Esophagus mucosa (tissue), 1 donor: ENCODE data around the gene TNFRSF8. TPM values are rescaled to one million over a fixed set of nuclear protein-coding genes. Genes with fewer than 3 reads are reported as not detected.
"Not testable (repeated sequence)": the region's sequence is repeated elsewhere in the genome, so short reads cannot be mapped to it uniquely, and the experiment has no call there.

Source experiments
- ATAC-seq: fragments of 200-7000 bp; cut with Tn5 transposase; one replicate; pipeline ENCODE4 v1.9.1; 2020
- total RNA-seq: library from RNA; stranded (reverse); gene quantifications from one replicate; pipeline ENCODE4 v1.2.4, GENCODE V29; 2023
- donor health status: DM: yes; HTN: yes; CAD: no.

TNFRSF8 gene
- total RNA-seq, 1 donor from 2014 or later: 0.12 TPM

DNA sequence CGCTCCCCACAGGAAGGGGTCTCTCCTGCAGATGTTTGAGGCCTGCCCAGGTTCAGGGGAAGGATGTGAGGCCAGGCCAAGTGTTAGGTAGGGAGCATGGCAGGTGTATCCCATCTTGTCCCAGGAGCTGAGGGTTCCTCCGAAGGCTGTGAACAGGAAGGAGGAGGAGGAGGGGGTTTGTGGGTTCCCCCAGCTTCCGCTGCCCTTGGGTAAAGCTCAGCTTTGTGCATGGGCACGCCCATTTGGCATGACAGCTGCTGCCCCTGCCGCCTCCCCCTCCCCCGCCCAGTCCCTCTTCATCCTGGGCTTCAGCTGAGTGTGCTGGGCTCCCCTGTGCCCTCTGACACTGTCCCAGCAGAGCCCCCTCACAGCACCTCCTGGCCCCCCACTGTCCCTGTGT, 25.5 kb downstream of the TNFRSF8 start:
- peak; percentile 19 for ATAC-seq

DNA sequence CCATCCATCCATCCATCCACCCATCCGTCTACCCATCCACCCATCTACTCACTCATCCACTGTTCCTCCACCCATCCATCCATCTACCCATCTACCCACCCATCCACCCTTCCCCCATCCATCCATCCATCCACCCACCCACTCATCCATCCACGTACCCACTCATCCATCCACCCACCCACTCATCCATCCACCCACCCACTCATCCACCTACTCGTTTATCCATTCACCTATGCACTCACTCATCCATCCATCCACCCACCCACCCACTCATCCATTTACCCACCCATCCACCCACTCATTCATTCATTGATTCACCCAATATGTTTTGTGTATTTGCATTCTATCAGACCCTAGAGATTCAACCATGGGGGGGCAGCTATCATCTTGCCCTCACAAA, 27.2 kb downstream of the TNFRSF8 start:
- no peak for ATAC-seq

DNA sequence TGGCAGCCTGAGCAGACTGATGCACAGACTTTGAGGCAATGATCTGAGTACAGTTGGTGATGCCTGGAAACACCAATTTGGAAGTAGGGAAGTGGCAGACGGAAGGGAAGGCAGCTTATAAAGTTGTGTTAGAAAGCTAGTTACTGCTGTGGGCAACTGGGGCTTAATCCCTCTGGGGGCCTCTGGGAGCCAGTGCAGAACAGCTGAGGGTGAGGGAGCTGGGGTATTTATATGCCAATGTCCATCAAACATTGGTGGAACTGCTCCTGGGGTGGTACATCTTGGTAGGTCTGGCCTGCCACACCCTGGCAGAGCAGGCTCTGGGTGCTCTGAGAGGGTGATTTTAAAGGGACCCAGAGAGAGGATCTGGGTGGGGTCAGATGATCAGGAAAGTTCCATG, 28.1 kb downstream of the TNFRSF8 start:
- no peak for ATAC-seq

DNA sequence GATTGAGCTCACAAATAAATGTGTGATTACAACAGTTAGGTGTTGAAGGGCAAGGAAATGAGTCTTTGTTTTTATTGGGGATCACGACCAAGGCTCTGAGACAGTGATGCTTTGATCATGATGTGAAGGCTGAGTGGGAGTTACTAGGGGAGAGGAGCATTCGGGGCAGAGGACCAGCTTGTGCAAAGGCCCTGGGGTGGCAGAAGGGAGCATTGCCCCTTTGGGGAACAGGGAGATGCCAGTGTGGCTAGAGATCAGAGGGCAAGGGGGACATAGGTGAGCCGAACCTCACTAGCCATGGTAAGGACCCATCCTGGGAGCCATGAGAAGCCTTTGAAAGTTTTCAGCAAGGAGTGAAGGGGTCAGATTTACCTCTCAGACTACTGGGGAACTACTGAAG, 31.1 kb downstream of the TNFRSF8 start:
- no peak for ATAC-seq

DNA sequence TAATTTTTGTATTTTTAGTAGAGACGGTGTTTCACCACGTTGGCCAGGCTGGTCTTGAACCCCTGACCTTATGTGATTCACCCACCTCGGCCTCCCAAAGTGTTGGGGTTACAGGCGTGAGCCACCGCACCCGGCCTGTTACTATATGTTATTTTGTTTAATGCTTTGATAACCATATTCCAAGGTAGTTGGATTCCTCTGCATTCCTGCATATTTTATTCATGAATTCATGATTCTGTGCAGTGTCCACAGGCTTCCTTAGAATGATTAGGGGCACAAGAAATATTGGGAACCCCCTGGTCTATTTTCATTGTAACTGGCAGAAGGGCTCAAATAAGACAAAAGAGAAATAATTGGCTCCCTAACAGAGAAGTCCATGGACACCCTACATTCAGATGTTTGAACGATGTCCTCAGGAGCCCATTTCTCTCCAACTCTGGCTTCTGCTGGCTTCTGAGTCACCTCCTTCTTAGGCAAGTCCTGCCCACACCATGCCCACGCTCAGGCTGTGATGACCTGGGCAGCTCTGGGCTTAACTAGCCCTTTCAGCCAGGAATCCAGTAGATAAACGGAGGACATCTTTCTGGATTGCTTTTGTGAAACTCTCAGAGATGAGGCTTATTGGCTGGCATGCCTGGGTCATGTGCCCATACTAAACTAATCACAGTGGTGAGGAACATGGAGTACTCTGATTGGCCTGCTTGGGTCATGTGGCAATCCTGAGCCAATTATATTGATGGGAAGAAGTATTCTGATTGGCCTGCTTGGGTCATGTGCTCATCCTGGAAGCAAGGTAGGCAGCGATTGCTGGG, 32.6 kb downstream of the TNFRSF8 start:
- no peak for ATAC-seq

DNA sequence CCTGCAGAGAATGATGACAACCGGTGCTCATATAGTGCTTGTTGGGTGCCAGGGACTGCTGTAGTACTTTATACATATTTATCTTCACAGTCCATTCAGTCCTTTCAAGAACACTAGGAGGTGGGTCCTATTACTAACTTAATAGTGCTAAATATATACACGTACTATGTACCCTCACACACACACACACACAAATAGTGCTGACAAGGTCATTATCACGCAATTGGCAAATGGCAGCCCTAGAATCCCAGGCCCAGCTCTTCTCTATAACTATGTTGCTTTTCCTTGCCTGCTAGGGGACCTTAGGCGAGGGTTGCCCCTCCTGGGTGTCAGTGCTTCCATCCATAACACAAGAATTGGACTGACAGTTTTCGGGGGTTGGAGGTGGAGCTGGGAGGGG, 33.5 kb downstream of the TNFRSF8 start:
- no peak for ATAC-seq

DNA sequence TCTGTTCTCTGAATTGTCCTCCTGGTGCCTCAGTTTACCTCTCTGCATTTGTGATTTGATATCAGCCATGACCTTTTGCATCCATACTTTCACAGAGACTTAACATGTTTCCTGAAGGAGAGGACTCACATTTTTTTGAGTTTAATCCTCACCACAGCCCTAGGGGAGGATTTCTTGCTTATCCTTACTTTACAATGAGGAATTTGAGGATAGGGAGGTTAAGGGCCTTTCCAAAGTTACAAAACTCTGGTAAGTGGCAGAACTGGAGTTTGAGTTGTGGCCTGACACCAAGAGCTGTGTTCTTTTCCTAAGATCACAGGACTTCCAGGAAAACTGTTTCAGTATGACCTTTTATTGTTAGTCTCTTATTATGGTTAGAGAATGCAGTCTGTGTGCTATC, 34.2 kb downstream of the TNFRSF8 start:
- ATAC-seq: no peak

DNA sequence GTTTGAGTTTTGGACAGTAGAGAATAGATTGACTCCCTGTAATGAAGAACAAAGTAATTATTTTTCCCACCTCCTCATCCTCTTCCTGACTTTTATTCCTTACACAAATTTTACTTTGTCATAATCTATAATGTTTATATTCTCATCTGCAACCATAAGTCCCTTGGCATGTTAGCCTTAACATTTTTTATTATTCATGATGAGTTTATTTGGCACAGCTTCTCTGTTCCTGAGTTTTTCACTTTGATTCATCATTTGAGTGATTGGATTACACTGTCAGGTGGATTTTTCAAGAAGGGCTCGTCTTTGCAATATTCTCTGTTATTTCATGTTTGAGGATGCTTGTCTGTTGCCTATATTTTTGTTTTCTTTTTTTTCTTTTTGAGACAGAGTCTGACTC, 35.7 kb downstream of the TNFRSF8 start:
- ATAC-seq: no peak

DNA sequence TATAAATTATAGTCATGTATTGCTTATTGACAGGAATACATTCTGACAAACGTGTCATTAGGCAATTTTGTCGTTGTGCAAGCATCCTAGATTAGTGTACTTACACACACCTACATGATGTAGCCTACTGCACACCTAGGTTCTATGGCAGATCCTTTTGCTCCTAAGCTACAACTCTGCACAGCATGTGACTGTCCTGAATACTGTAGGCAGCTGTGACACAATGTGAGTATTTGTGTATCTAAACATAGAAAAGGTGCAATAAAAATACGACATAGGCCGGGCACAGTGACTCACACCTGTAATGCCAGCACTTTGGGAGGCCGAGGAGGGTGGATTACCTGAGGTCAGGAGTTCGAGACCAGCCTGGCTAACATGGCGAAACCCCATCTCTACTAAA, 36.5 kb downstream of the TNFRSF8 start:
- no peak for ATAC-seq

DNA sequence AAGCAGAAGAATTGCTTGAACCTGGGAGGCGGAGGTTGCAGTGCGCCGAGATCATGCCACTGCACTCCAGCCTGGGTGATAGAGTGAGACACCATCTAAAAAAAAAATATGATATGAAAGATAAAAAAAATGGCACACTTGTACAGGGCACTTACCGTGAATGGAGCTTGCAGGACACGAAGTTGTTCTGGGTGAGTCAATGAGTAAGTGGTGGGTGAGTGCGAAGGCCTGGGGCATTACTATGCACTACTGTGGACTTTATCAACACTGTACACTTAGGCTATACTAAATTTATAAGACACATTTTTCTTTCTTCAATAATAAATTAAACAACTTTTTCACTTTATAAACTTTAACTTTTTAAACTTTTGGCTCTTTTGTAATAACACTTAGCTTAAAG, 37.0 kb downstream of the TNFRSF8 start:
- no peak for ATAC-seq

DNA sequence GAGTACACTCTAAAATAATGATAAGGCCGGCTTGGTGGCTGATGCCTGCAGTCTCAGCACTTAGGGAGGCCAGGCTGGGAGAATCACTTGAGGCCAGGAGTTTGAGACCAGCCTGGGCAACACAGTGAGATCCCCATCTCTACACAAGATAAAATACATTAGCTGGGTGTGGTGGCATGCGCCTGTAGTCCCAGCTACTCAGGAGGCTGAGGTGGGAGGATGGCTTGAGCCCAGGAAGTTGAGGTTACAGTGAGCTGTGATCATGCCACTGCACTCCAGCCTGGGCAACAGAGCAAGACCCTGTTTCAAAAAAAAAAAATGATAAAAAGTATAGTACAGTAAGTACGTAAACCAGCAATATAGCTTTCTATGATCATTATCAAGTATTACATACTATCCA, 38.0 kb downstream of the TNFRSF8 start:
- not testable (repeated sequence) for ATAC-seq

DNA sequence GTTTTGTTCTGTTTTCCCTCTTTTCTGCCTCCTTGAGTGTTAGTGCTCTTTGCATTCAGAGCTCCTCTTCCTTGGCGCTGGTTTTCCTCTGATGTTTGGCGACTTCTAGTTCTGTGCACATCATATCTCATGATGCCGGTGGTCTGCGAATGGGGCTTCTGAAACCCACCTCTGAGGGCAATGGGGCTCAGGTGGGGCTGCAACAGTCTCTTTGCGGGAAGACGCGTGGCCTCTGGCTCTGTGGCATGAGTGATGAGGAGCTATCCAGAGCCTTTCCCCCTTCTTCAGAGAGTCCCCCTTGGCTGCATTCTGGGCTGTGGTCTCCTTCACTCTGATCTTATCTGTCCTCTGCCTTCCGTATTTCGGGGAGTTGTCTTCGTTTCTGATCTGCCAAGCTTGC, 39.0 kb downstream of the TNFRSF8 start:
- ATAC-seq: no peak

DNA sequence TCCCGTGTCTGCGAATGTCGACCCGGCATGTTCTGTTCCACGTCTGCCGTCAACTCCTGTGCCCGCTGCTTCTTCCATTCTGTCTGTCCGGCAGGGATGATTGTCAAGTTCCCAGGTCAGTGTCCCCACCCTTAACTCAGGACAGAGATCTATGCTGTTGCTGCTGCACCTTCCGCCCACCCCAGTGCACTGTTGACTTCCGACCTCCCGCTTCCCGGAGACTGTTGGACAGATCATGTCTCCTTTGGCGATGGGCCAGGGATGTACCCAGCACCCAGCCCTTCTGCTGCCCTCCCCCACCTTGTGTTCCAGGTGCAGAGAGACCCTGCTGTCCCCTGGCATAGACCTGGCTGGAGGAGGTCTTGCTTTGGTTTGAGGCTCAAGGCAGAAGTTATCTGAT, 41.3 kb downstream of the TNFRSF8 start:
- ATAC-seq: no peak

DNA sequence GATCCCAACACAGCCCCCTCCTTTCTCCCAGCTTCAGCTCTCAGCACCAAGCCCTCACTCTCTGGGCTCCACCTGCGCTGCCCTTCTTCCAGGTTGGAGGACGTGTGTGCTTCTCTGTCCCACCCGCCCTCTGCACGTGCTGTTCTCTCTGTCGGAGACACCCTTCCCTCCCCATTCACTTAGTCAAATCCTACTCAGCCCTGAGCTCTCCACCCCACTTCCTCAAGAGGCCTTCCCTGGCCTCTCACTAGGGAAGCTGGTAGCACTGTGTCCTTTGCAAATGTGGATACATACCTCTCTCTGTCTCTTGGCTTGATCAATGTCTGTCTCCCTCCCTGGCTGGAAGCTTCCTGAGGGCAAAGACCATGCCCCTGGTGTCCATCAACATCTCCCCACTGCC, 43.0 kb downstream of the TNFRSF8 start:
- ATAC-seq: no peak

DNA sequence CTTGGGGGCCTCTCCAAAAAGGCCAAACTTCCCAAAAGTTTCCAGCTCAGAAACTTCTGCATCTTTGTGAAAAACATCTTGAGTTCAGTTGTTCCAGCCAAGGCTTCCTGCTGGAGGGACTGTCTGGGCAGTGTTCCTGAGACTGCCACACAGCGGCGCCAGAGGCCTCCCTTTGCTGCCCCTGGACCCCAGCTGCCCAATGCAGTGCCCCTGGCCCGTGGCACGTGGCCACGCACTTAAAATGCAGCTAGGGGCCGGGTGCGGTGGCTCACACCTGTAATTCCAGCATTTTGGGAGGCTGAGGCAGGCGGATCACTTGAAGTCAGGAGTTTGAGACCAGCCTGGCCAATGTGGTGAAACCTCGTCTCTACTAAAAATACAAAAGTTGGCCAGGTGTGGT, 43.8 kb downstream of the TNFRSF8 start:
- not testable (repeated sequence) for ATAC-seq

DNA sequence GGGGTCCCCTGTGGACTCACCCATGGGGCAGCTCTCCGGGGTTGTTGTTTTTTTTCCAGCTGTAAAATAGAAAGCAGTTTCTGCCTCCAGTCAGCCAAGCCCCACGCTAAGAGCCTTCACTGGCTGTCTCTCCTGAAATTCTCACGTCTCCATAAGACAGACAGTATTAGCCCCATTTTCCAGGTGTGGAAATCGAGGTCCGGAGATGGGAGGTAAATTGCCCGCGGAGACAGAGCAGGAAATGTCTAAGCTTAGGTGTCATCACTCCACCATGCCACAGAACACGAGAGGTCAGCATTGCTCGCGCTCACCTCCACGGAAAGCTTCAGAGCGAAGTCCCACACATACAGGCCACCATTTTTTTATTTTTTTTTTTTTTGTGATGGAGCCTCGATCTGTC, 44.6 kb downstream of the TNFRSF8 start:
- ATAC-seq: no peak

DNA sequence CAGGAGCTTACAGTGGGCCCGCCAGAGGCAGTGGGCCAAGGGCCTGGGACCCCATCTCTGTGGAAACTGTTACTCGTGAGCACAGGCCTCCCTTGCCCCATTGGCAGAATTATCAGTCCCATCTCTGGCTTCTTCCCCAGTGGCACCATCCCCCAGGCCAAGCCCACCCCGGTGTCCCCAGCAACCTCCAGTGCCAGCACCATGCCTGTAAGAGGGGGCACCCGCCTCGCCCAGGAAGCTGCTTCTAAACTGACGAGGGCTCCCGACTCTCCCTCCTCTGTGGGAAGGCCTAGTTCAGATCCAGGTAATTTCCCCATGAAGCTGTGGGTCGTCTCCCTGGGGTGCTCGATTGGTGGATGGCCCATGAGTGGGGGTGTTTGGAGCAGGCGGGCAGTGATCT, 46.8 kb downstream of the TNFRSF8 start:
- ATAC-seq: no peak

DNA sequence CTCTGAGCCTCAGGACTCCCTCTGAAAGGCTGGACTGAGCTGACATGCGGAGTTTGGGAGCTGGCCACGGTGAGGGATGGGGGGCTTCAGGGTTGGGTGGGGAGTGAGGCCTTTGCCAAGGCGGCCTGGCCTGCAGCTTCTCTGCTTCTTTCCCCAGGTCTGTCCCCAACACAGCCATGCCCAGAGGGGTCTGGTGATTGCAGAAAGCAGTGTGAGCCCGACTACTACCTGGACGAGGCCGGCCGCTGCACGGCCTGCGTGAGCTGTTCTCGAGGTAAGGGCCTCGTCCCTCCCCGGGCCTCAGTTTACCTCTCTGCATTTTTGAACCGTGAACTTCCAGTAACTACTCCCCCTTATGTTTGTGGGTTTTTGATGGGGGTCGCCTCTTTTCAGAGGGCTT, 48.6 kb downstream of the TNFRSF8 start:
- ATAC-seq: no peak

DNA sequence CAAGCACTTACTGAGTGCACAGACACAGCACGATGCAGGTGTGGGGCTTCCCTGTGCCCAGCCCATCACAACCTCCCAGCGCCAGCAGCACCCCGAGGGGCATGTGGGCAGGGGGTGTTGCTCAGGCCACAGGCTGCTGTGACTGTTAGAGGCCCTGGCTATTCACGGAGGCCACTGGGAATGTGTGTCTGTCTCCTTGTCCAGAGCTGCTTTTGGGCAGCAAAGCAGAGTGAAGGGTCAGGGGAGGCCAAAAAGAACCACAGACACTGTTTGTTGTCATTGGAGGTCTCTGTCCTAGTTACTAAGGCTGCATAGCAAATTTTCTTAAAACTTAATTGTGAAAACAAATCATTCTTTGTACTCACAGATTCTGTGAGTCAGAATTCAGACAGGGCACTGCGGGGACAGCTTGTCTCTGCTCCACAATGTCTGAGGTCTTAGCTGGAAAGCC, 49.6 kb downstream of the TNFRSF8 start:
- no peak for ATAC-seq

DNA sequence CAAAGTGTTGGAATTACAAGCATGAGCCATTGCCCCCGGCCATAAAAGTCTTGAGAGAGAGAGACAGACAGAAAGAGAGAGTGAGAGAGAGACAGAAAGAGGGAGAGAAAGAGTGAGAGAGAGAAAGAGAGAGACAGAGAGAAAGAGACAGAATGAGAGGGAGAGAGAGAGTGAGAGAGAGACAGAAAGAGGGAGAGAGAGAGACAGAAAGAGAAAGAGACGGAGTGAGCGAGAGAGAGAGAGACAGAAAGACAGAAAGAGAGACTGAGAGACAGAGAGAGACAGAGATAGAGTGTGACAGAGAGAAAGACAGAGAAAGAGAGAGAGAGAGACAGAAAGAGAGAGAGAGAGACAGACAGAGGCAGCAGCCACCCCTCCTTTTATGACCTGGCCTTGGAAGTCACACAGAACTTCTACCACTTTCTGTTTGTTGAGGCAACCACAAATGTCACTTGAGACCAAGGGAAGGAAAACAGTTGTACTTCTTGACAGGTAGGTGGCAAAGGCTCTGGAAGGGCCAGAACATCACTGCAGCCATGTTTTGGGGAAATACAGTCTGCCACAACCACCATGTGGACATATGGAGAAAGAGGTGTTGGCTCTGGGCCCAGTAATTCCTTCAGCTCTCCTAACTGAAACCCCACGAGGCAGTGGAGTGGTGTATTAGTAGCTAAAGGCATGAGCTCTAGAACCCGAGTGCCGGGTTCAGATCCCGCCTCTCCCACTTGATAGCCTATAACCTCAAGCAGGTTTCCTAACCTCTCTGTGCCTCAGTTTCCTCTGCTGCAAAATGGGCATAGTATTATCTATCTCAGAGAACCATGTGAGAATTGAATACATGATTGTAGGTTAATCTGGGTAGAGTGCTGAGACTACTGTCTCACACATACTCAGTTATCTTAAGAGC, 50.6 kb downstream of the TNFRSF8 start:
- ATAC-seq: no peak

DNA sequence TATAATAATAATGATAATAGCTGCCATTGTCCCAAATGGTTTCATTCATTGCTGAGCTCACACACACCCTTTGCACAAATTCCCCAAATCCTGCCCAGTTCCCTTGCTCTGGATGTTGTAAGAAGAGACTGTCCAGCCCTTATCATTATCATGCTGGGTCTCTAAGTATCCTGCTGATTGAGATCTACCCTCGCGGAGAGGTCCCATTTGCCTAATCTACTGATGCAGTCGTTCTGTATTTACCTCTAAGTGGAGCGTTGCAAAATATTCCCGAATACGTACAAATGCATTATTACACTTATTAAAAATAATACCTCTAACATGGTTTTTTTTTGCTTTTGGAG, 51.2 kb downstream of the TNFRSF8 start:
- ATAC-seq: no peak

DNA sequence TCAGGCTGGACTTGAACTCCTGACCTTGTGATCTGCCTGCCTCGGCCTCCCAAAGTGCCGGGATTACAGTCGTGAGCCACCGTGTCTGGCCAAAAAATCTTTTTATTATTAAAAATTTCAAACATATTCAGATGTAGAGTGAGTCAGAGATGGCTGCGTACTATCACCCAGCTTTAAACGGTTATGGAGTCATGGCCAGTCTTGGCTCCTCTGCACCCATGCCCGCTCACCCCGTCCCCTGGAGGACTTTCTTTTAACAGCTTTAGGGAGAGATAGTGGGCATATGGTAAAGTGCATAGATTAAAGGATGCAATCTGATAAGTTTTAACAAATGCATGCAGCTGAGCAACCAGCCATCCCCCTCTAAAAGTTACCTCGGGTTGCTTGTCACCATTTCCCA, 51.8 kb downstream of the TNFRSF8 start:
- ATAC-seq: no peak

DNA sequence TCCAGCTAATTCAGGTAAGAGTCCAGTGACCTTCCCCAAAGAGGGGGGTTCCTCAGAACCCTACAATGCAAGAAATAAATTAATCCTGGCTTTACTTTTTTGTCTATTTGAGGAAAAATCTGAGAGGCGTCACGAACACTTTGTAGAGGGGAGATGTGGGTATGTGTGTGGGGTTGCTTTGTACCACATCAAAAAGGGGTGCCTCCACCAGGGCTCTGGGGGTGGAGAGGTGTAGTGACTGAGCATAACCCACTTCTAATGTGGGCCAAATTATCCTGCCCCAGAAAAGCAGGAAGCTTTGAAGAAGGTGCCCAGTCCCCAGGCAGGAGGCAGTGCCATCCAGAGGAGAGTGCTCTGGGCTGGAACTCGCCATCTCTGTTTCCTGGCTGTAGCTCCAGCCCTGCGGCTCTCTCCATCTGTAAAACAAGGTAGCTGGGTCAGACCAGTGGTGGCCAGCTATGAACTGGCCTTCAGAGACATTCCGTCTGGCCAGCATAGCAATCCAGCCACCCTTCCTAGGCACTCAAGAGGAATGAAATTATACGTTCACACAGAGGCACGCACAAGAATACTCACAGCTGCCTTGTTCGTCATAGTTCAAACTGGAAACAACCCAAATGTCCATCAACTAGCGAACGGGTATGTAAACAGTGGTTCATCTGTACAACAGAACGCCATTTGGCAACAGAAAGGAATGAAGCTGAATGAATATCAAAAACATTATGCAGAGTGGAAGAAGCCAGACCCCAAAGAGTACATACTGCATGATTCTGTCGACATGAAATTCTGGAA, 58.3 kb downstream of the TNFRSF8 start:
- no peak for ATAC-seq
